WTC11 (cell line): ENCODE measurements around the gene ARHGAP25. TPM values are rescaled to one million over a fixed set of nuclear protein-coding genes. Genes with fewer than 3 reads are reported as not detected.

Source experiments
- ATAC-seq: fragments of 200-7000 bp; cut with Tn5 transposase; 2 replicates; pipeline ENCODE4 v1.10.0; 2021; ENCODE audit warnings: mild to moderate bottlenecking, moderate library complexity
- CTCF ChIA-PET: fragments of 300-600 bp; sonication (Branson Sonifier 250); formaldehyde crosslinking; loops from one replicate; lab custom pipeline; 2021; ENCODE audit warnings: antibody characterized with exemption; lab: Charles Lee
- POLR2A ChIA-PET: fragments of 350-600 bp; sonication (Branson Sonifier 250); formaldehyde crosslinking; loops from one replicate; lab custom pipeline; 2021; ENCODE audit warnings: antibody characterized with exemption; lab: Charles Lee
- DNase-seq: peaks from one replicate; pipeline ENCODE4 v3.0.0; 2021; ENCODE audit warnings: low spot score
- H3K27ac Mint-ChIP-seq: 2 replicates; pipeline ENCODE4 v1.8.0; 2021; ENCODE audit warnings: mixed read lengths
- H3K27me3 Mint-ChIP-seq: 2 replicates; pipeline ENCODE4 v1.8.0; 2021; ENCODE audit warnings: low read depth, mild to moderate bottlenecking, moderate library complexity, mixed read lengths
- H3K36me3 Mint-ChIP-seq: 2 replicates; pipeline ENCODE4 v1.8.0; 2021; ENCODE audit warnings: mixed read lengths
- H3K4me1 Mint-ChIP-seq: 2 replicates; pipeline ENCODE4 v1.8.0; 2022; ENCODE audit warnings: mixed read lengths
- H3K4me3 Mint-ChIP-seq: 2 replicates; pipeline ENCODE4 v1.8.0; 2021; ENCODE audit warnings: mild to moderate bottlenecking, moderate library complexity, mixed read lengths
- H3K9me3 Mint-ChIP-seq: 2 replicates; pipeline ENCODE4 v1.8.0; 2021; ENCODE audit warnings: mixed read lengths
- ATF6 ChIP-seq: sonication (generic); formaldehyde crosslinking; IDR thresholded peaks from 2 replicates; pipeline ENCODE4 v1.8.1; 2023; ENCODE audit warnings: mild to moderate bottlenecking, missing genetic modification reagents
- ELF4 ChIP-seq: sonication (generic); formaldehyde crosslinking; IDR thresholded peaks from 2 replicates; pipeline ENCODE4 v1.8.1; 2022; ENCODE audit warnings: low read depth, mild to moderate bottlenecking, moderate library complexity, missing genetic modification reagents
- ETV6 ChIP-seq: sonication (generic); formaldehyde crosslinking; IDR thresholded peaks from 2 replicates; pipeline ENCODE4 v1.8.1; 2022; ENCODE audit warnings: mild to moderate bottlenecking, missing genetic modification reagents
- FOXJ3 ChIP-seq: sonication (generic); formaldehyde crosslinking; IDR thresholded peaks from 2 replicates; pipeline ENCODE4 v1.9.0; 2021; ENCODE audit warnings: missing genetic modification reagents, mild to moderate bottlenecking, borderline replicate concordance
- FOXP4 ChIP-seq: sonication (generic); formaldehyde crosslinking; IDR thresholded peaks from 2 replicates; pipeline ENCODE4 v1.8.0; 2022; ENCODE audit warnings: mild to moderate bottlenecking, missing genetic modification reagents
- HMGA2 ChIP-seq: fragments of 250-450 bp; sonication (Bioruptor Pico); IDR thresholded peaks from 2 replicates; pipeline ENCODE4 v1.4.0; 2021; ENCODE audit warnings: mild to moderate bottlenecking, moderate library complexity
- MAX ChIP-seq: sonication (generic); formaldehyde crosslinking; IDR thresholded peaks from 2 replicates; pipeline ENCODE4 v1.8.0; 2022; ENCODE audit warnings: mild to moderate bottlenecking, missing genetic modification reagents
- MXD4 ChIP-seq: fragments of 250-450 bp; sonication (Bioruptor Pico); IDR thresholded peaks from 2 replicates; pipeline ENCODE4 v1.8.0; 2021; ENCODE audit warnings: mild to moderate bottlenecking, moderate library complexity, borderline replicate concordance
- NFATC4 ChIP-seq: fragments of 250-450 bp; sonication (Bioruptor Pico); IDR thresholded peaks from 2 replicates; pipeline ENCODE4 v1.9.0; 2021; ENCODE audit warnings: mild to moderate bottlenecking
- NFYB ChIP-seq: sonication (generic); formaldehyde crosslinking; conservative IDR thresholded peaks from 2 replicates; pipeline ENCODE4 v1.8.0; 2022; ENCODE audit warnings: low read depth, missing genetic modification reagents
- NR2C2 ChIP-seq: sonication (generic); formaldehyde crosslinking; IDR thresholded peaks from 2 replicates; pipeline ENCODE4 v1.8.0; 2022; ENCODE audit warnings: mild to moderate bottlenecking, missing genetic modification reagents
- NR3C1 ChIP-seq: sonication (generic); formaldehyde crosslinking; conservative IDR thresholded peaks from 2 replicates; pipeline ENCODE4 v1.8.1; 2023; ENCODE audit warnings: low read depth, mild to moderate bottlenecking, missing genetic modification reagents
- RORB ChIP-seq: fragments of 250-450 bp; sonication (Bioruptor Pico); IDR thresholded peaks from 2 replicates; pipeline ENCODE4 v1.9.0; 2021; ENCODE audit warnings: mild to moderate bottlenecking
- SOX15 ChIP-seq: fragments of 250-450 bp; sonication (Bioruptor Pico); IDR thresholded peaks from 2 replicates; pipeline ENCODE4 v1.9.0; 2021; ENCODE audit warnings: mild to moderate bottlenecking
- SP1 ChIP-seq: sonication (generic); formaldehyde crosslinking; conservative IDR thresholded peaks from 2 replicates; pipeline ENCODE4 v1.8.1; 2022; ENCODE audit warnings: missing genetic modification reagents
- TEAD1 ChIP-seq: sonication (generic); formaldehyde crosslinking; IDR thresholded peaks from 2 replicates; pipeline ENCODE4 v1.8.0; 2022; ENCODE audit warnings: mild to moderate bottlenecking, missing genetic modification reagents
- ZBTB43 ChIP-seq: sonication (generic); formaldehyde crosslinking; IDR thresholded peaks from 2 replicates; pipeline ENCODE4 v1.8.1; 2023; ENCODE audit warnings: mild to moderate bottlenecking, missing genetic modification reagents
- ZNF138 ChIP-seq: sonication (generic); formaldehyde crosslinking; conservative IDR thresholded peaks from 2 replicates; pipeline ENCODE4 v1.8.1; 2022; ENCODE audit warnings: mild to moderate bottlenecking, moderate library complexity, missing genetic modification reagents
- ZNF219 ChIP-seq: sonication (generic); formaldehyde crosslinking; IDR thresholded peaks from 2 replicates; pipeline ENCODE4 v1.8.0; 2023; ENCODE audit warnings: missing genetic modification reagents, mild to moderate bottlenecking, borderline replicate concordance
- total RNA-seq: library from RNA; stranded (reverse); gene quantifications from 3 replicates; pipeline ENCODE4 v1.2.3, GENCODE V29; 2021
- TF ChIP-seq, protein P1 (sequence below): sonication (generic); formaldehyde crosslinking; IDR thresholded peaks from 2 replicates; pipeline ENCODE4 v1.8.1; 2023; ENCODE audit warnings: mild to moderate bottlenecking, moderate library complexity, missing genetic modification reagents
- TF ChIP-seq, protein P2 (sequence below): sonication (generic); formaldehyde crosslinking; IDR thresholded peaks from 2 replicates; pipeline ENCODE4 v1.8.1; 2022; ENCODE audit warnings: low read depth, mild to moderate bottlenecking, moderate library complexity, missing genetic modification reagents, borderline replicate concordance
- TF ChIP-seq, protein P3 (sequence below): fragments of 250-450 bp; sonication (Bioruptor Pico); IDR thresholded peaks from 2 replicates; pipeline ENCODE4 v2.1.2; 2022; ENCODE audit warnings: mild to moderate bottlenecking, moderate library complexity

The ARHGAP25 gene
- total RNA-seq, 1 experiment from 2014 or later, result 2.9 TPM

GRCh38 chr2:68798569-68798968 is 64.0 kb downstream of the ARHGAP25 start:
- Mint-ChIP-seq H3K4me3 (no peak overlapping the region), H3K27me3 (no peaks in the 10 kb centered on the region), H3K27ac (no peak overlapping the region), H3K9me3 (no peaks in the 10 kb centered on the region), H3K36me3 (no peaks in the 10 kb centered on the region), H3K4me1 (peaks cover 14% of the 10 kb centered on the region)
- POLR2A ChIA-PET, result no interaction called here
- CTCF ChIA-PET, result no interaction called here
- ATAC-seq (no peak), DNase-seq (no peak)
- TF ChIP-seq FOXP4 (CRISPR knock-in tag), result no peak
- no peak for TF ChIP-seq NR3C1
- no peak for TF ChIP-seq NR2C2 (CRISPR knock-in tag)
- no peak for TF ChIP-seq NFATC4 (CRISPR knock-in tag)
- no peak for TF ChIP-seq ETV6 (CRISPR knock-in tag)
- TF ChIP-seq MAX (CRISPR knock-in tag), result no peak
- TF ChIP-seq, protein P1, sequence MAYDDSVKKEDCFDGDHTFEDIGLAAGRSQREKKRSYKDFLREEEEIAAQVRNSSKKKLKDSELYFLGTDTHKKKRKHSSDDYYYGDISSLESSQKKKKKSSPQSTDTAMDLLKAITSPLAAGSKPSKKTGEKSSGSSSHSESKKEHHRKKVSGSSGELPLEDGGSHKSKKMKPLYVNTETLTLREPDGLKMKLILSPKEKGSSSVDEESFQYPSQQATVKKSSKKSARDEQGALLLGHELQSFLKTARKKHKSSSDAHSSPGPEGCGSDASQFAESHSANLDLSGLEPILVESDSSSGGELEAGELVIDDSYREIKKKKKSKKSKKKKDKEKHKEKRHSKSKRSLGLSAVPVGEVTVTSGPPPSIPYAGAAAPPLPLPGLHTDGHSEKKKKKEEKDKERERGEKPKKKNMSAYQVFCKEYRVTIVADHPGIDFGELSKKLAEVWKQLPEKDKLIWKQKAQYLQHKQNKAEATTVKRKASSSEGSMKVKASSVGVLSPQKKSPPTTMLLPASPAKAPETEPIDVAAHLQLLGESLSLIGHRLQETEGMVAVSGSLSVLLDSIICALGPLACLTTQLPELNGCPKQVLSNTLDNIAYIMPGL (CRISPR knock-in tag), result no peak
- TF ChIP-seq RORB, result no peak
- TF ChIP-seq HMGA2 (CRISPR knock-in tag), result no peak

GRCh38 chr2:68799140-68800026 is 64.8 kb downstream of the ARHGAP25 start:
- H3K27ac Mint-ChIP-seq, result no peak overlapping the region; the same call in 1 of the 2 replicates
- no peaks in the 10 kb centered on the region for H3K27me3 Mint-ChIP-seq
- POLR2A ChIA-PET, result no interaction called here
- CTCF ChIA-PET, result no interaction called here
- ATAC-seq, result peak; percentile 67
- H3K4me1 Mint-ChIP-seq, result peaks cover 14% of the 10 kb centered on the region
- no peak overlapping the region for H3K4me3 Mint-ChIP-seq
- H3K9me3 Mint-ChIP-seq, result no peaks in the 10 kb centered on the region
- H3K36me3 Mint-ChIP-seq, result no peaks in the 10 kb centered on the region
- DNase-seq, result no peak
- no peak for TF ChIP-seq TEAD1
- TF ChIP-seq, protein P2, sequence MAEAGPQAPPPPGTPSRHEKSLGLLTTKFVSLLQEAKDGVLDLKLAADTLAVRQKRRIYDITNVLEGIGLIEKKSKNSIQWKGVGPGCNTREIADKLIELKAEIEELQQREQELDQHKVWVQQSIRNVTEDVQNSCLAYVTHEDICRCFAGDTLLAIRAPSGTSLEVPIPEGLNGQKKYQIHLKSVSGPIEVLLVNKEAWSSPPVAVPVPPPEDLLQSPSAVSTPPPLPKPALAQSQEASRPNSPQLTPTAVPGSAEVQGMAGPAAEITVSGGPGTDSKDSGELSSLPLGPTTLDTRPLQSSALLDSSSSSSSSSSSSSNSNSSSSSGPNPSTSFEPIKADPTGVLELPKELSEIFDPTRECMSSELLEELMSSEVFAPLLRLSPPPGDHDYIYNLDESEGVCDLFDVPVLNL (CRISPR knock-in tag), result no peak
- TF ChIP-seq SOX15, result no peak
- no peak for TF ChIP-seq NFYB
- TF ChIP-seq SP1 (CRISPR knock-in tag), result no peak
- no peak for TF ChIP-seq ZBTB43 (CRISPR knock-in tag)
- no peak for TF ChIP-seq FOXP4 (CRISPR knock-in tag)
- TF ChIP-seq, protein P3, sequence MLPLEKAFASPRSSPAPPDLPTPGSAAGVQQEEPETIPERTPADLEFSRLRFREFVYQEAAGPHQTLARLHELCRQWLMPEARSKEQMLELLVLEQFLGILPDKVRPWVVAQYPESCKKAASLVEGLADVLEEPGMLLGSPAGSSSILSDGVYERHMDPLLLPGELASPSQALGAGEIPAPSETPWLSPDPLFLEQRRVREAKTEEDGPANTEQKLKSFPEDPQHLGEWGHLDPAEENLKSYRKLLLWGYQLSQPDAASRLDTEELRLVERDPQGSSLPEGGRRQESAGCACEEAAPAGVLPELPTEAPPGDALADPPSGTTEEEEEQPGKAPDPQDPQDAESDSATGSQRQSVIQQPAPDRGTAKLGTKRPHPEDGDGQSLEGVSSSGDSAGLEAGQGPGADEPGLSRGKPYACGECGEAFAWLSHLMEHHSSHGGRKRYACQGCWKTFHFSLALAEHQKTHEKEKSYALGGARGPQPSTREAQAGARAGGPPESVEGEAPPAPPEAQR (CRISPR knock-in tag), result no peak
- TF ChIP-seq ZNF138 (CRISPR knock-in tag), result no peak
- no peak for TF ChIP-seq ZNF219 (CRISPR knock-in tag)
- TF ChIP-seq FOXJ3, result no peak
- TF ChIP-seq ATF6 (CRISPR knock-in tag), result no peak
- TF ChIP-seq MXD4, result no peak
- TF ChIP-seq ELF4 (CRISPR knock-in tag), result no peak
